Suprapubic skin (tissue), 4 donors: Measurements from ENCODE around the gene CEP41.

Experiments used
- EP300 ChIP-seq: sonication (generic); formaldehyde crosslinking; IDR thresholded peaks from one replicate; pipeline ENCODE4 v1.6.1; 2017; ENCODE audit warnings: antibody characterized with exemption
- POLR2A ChIP-seq, 2 donors: fragments of 450-650 bp; IDR thresholded peaks; one replicate each; pipeline ENCODE4 v1.6.1; 2017; ENCODE audit warnings: antibody characterized with exemption in 2 of 2, mild to moderate bottlenecking in 2 of 2, moderate library complexity in 2 of 2
- POLR2AphosphoS5 ChIP-seq, 3 donors: sonication (generic); formaldehyde crosslinking; IDR thresholded peaks; one replicate each; pipeline ENCODE4 v1.6.1; 2017; ENCODE audit warnings: antibody characterized with exemption in 3 of 3
- TF ChIP-seq, protein P1 (sequence below), 2 donors: fragments of 200-600 bp in 1 of 2; fragments of 450-650 bp in 1 of 2; sonication (generic) in 1 of 2; IDR thresholded peaks; one replicate each; pipeline ENCODE4 v1.5.1; 2016 to 2019; ENCODE audit warnings: antibody characterized with exemption in 2 of 2, mild to moderate bottlenecking in 1 of 2, moderate library complexity in 1 of 2

- TF ChIP-seq, protein P1, sequence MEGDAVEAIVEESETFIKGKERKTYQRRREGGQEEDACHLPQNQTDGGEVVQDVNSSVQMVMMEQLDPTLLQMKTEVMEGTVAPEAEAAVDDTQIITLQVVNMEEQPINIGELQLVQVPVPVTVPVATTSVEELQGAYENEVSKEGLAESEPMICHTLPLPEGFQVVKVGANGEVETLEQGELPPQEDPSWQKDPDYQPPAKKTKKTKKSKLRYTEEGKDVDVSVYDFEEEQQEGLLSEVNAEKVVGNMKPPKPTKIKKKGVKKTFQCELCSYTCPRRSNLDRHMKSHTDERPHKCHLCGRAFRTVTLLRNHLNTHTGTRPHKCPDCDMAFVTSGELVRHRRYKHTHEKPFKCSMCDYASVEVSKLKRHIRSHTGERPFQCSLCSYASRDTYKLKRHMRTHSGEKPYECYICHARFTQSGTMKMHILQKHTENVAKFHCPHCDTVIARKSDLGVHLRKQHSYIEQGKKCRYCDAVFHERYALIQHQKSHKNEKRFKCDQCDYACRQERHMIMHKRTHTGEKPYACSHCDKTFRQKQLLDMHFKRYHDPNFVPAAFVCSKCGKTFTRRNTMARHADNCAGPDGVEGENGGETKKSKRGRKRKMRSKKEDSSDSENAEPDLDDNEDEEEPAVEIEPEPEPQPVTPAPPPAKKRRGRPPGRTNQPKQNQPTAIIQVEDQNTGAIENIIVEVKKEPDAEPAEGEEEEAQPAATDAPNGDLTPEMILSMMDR (IDR thresholded peaks at IDR 0.05), result no peak
- TF ChIP-seq EP300 (no peak), POLR2AphosphoS5 (IDR thresholded peaks at IDR 0.05) (no peak), POLR2A (IDR thresholded peaks at IDR 0.05) (no peak)
These were observed 4.6 kb downstream of the CEP41 start for GRCh38 chr7:130436253-130436652.
